ENCODE results near the gene RXRG. TPM values are rescaled to one million over a fixed set of nuclear protein-coding genes. Genes with fewer than 3 reads are reported as not detected.

Gene RXRG
- total and polyA plus RNA-seq, 2 donors (not counting 3 experiments of a cell fraction or from before 2014, with no cell fraction given), result not detected

DNA sequence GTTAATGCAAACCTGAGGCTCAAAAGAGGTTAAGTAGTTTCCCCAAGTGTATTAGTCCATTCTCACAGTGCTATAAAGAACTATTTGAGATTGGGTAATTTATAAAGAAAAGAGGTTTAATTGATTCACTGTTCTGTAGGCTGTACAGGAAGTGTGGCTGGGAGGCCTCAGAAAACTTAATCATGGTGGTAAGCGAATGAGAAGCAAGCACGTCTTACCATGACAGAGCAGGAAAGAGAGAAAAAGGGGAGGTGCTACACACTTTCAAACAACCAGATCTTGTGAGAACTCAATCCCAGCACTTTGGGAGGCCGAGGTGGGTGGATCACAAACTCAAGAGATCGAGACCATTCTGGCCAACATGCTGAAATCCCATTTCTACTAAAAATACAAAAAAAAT is 38.5 kb upstream of the RXRG start:
- no peak overlapping the region for H2AFZ ChIP-seq (ENCODE audit: low read depth, low read length)
- TF ChIP-seq, protein P1, sequence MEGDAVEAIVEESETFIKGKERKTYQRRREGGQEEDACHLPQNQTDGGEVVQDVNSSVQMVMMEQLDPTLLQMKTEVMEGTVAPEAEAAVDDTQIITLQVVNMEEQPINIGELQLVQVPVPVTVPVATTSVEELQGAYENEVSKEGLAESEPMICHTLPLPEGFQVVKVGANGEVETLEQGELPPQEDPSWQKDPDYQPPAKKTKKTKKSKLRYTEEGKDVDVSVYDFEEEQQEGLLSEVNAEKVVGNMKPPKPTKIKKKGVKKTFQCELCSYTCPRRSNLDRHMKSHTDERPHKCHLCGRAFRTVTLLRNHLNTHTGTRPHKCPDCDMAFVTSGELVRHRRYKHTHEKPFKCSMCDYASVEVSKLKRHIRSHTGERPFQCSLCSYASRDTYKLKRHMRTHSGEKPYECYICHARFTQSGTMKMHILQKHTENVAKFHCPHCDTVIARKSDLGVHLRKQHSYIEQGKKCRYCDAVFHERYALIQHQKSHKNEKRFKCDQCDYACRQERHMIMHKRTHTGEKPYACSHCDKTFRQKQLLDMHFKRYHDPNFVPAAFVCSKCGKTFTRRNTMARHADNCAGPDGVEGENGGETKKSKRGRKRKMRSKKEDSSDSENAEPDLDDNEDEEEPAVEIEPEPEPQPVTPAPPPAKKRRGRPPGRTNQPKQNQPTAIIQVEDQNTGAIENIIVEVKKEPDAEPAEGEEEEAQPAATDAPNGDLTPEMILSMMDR (IDR thresholded peaks at IDR 0.05; ENCODE audit: extremely low read depth in 1 of 2, insufficient read depth in 1 of 2, low read depth in 1 of 2, low read length in 2 of 2), result no peak
- TF ChIP-seq, protein P2, sequence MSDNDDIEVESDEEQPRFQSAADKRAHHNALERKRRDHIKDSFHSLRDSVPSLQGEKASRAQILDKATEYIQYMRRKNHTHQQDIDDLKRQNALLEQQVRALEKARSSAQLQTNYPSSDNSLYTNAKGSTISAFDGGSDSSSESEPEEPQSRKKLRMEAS (IDR thresholded peaks at IDR 0.05; ENCODE audit: insufficient read depth, insufficient read length), result no peak
- no peak for TF ChIP-seq POLR2A (IDR thresholded peaks at IDR 0.05; ENCODE audit: low read depth, low read length)
- no peaks in the 10 kb centered on the region for H3K9me1 ChIP-seq (replicated peaks; ENCODE audit: control insufficient read depth, extremely low read depth, insufficient read depth, low read length)
- H3K9ac ChIP-seq (replicated peaks; ENCODE audit: extremely low read depth, insufficient read depth, low read length), result no peak overlapping the region
- intact Hi-C loops (cut with micrococcal nuclease) (no loop called here), dilution Hi-C loops (cut with MboI; ENCODE audit: extremely low pct_ligation_motif_present, low sequenced_read_pairs) (no loop called here)
- no peaks in the 10 kb centered on the region for H3K36me3 ChIP-seq (ENCODE audit: control insufficient read depth in 2 of 2, extremely low read depth in 1 of 2, insufficient read depth in 2 of 2, low read length in 2 of 2)
- no peaks in the 10 kb centered on the region for H3K27me3 ChIP-seq (ENCODE audit: control insufficient read depth in 2 of 2, insufficient read depth in 2 of 2, low read length in 2 of 2)
- no peak overlapping the region for H3K4me3 ChIP-seq (replicated peaks in 1 of 3; ENCODE audit: insufficient read depth in 1 of 3, low read depth in 1 of 3, low read length in 3 of 3)
- no TSS peak for BruUV-seq (replicated peaks)
- no peak overlapping the region for H3K4me2 ChIP-seq (ENCODE audit: insufficient read depth, low read length)
- DNase-seq (ENCODE audit: low read depth, low spot score) (no peak), FAIRE-seq (no peak)
- H3K27ac ChIP-seq (ENCODE audit: insufficient read depth, low read depth, low read length), result no peak overlapping the region
- ChIA-PET CTCF (no interaction called here), POLR2A (no interaction called here)
- no peaks in the 10 kb centered on the region for H3K9me3 ChIP-seq (replicated peaks; ENCODE audit: control insufficient read depth, insufficient read depth, low read length)
- no peaks in the 10 kb centered on the region for H4K20me1 ChIP-seq (replicated peaks; ENCODE audit: control insufficient read depth, extremely low read depth, insufficient read depth, low read length)
- H3K4me1 ChIP-seq (ENCODE audit: control insufficient read depth, extremely low read depth, insufficient read depth, low read length), result no peaks in the 10 kb centered on the region
- H3K79me2 ChIP-seq (ENCODE audit: control insufficient read depth, insufficient read depth, low read length), result no peaks in the 10 kb centered on the region

DNA sequence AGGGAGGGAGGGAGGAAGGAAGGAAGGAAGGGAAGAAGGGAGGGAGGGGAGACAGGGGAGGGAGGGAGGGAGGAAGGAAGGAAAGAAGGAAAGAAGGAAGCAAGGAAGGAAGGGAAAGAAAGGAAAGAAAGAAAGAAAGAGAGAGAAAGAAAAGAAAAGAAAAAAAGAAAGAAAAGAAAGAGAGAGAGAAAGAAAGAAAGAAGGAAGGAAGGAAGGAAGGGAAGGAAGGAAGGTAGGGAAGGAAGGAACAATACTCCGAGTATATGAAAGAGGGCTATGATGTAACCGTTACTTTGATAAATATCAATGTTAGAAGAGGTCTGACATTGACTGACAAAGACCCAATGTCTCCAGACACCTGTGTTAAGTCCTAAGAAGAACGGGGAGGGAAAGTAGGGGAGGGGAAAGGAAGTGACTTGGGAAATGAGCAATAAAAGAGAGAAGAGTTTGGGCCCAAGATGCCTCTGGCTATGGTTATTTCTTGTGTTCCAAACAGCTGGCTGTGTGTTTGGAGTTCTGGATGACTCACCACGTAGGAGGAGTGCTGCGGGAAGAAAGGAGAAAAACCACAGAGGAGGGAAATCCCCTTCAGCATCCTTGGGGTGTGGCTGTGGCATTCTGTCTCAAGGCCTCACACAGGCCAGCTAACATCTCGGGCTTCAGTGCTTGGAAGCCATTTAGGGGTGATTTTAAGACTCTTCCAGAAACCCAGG is 37.0 kb upstream of the RXRG start:
- CTCF ChIA-PET, result interaction anchor here (1.3 to 1.5 kb wide), 2 partner anchors 9 to 24 kb away, joined by 3 to 6 read pairs; no protein-coding TSS in a partner anchor
- H3K4me3 ChIP-seq (replicated peaks in 1 of 3; ENCODE audit: insufficient read depth in 1 of 3, low read depth in 1 of 3, low read length in 3 of 3), result no peak overlapping the region
- no peak overlapping the region for H3K4me2 ChIP-seq (ENCODE audit: insufficient read depth, low read length)
- H4K20me1 ChIP-seq (replicated peaks; ENCODE audit: control insufficient read depth, extremely low read depth, insufficient read depth, low read length), result no peaks in the 10 kb centered on the region
- dilution Hi-C loops (cut with MboI; ENCODE audit: extremely low pct_ligation_motif_present, low sequenced_read_pairs), result no loop called here
- no peaks in the 10 kb centered on the region for H3K36me3 ChIP-seq (ENCODE audit: control insufficient read depth in 2 of 2, extremely low read depth in 1 of 2, insufficient read depth in 2 of 2, low read length in 2 of 2)
- DNase-seq (ENCODE audit: low read depth, low spot score), result peak; percentile 26
- TF ChIP-seq POLR2AphosphoS5 (IDR thresholded peaks at IDR 0.05; ENCODE audit: insufficient read depth, low read depth, low read length) (no peak), FOS (IDR thresholded peaks at IDR 0.05; ENCODE audit: borderline replicate concordance, insufficient read depth, low read length) (peak; percentile 66), GATA2 (IDR thresholded peaks at IDR 0.05; ENCODE audit: insufficient read depth, insufficient read length, low read depth, low read length) (no peak)
- H3K27me3 ChIP-seq (ENCODE audit: control insufficient read depth in 2 of 2, insufficient read depth in 2 of 2, low read length in 2 of 2), result no peaks in the 10 kb centered on the region
- no peak overlapping the region for H3K9ac ChIP-seq (replicated peaks; ENCODE audit: extremely low read depth, insufficient read depth, low read length)
- H3K4me1 ChIP-seq (ENCODE audit: control insufficient read depth, extremely low read depth, insufficient read depth, low read length), result no peaks in the 10 kb centered on the region
- H3K27ac ChIP-seq (ENCODE audit: insufficient read depth, low read depth, low read length), result no peak overlapping the region
- POLR2A ChIA-PET, result no interaction called here
- no peak overlapping the region for H2AFZ ChIP-seq (ENCODE audit: low read depth, low read length)
- H3K79me2 ChIP-seq (ENCODE audit: control insufficient read depth, insufficient read depth, low read length), result no peaks in the 10 kb centered on the region
- intact Hi-C loops (cut with micrococcal nuclease), result no loop called here
- peak; percentile 64 for FAIRE-seq
- BruUV-seq (replicated peaks), result no TSS peak
- H3K9me3 ChIP-seq (replicated peaks; ENCODE audit: control insufficient read depth, insufficient read depth, low read length), result no peaks in the 10 kb centered on the region
- no peaks in the 10 kb centered on the region for H3K9me1 ChIP-seq (replicated peaks; ENCODE audit: control insufficient read depth, extremely low read depth, insufficient read depth, low read length)

Measured in endothelial cell of umbilical vein (primary cell).